Dedifferentiated amniotic fluid mesenchymal stem cell (primary cell): ENCODE results near the gene GFOD1.

ENCODE experiments used
- DNase-seq: peaks from one replicate; pipeline ENCODE4 v3.0.0-alpha.2; 2016; ENCODE audit errors: extremely low spot score

The GFOD1 gene

GRCh38 chr6:13425270-13425873 is 62.0 kb downstream of the GFOD1 start:
- DNase-seq: no peak

DNA sequence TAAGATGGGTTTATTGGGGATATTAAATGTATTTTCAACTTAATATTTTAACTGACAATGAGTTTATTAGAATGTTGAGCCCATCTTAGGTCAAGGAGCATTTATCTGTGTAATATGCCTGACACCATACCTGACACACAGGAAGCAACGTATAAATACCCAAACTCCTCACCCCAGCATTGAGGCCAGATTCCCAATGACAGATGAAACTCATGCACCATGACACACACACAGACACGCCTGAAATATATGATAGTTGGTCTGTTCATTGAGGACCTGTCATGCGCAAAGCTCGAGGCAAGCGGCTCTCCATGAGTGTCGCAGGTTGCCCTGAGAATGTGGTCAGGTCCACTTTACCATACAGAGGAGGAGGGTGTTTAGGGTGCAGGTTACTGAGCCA is 64.1 kb downstream of the GFOD1 start:
- no peak for DNase-seq

DNA sequence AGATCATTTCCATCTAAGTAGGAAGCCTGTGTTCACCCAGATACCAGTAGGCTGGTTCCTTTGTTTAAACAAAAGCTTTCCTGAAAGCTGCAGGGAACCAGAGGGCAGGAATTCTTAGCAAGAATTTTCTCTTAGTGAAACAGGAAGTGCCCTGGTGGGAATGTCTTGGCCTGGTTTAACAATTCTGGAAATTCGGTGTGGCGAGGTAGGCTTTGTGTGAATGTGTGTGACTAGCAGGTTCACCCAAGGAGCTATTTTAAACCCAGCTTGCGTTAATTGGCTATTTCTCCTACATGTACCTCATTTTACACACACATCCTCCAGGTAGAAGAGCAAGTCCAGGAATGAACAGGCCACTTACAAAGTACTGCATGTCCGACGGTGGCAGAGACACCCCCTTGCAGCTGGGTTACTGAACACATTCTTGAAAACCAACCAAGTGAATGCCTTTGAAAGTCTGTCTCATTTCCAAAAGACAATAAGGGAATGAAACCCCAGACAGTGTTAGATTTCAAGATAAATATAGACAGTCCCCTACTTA is 64.6 kb downstream of the GFOD1 start:
- DNase-seq: no peak

DNA sequence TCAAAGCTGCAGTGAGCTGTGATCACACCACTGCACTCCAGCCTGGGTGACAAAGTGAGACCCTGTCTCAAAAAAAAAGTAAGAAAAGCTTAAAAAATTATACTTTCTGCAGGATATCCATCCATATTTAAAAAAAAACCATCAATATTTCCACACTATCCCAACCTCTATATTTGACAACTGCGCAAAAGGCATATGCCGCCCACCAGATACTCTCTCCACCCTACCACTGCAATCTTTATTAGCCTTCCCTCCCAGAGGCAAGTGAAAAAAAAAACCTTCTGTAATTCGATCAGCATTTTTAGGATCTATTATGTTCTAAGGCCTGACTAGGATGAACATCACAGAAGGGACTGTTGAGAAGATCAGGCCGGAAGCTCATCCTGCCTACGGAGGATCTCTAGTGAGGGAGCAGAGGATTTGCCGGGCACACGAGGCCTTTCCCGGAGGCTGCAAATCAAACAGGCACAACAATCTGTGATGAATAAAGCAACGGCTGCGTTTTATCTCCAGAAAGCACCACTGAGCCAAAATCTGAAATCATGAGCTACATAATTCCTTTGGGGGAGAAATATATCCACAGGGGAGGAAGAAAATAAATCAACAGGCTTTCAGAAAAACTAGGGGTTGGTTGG is 65.9 kb downstream of the GFOD1 start:
- no peak for DNase-seq

DNA sequence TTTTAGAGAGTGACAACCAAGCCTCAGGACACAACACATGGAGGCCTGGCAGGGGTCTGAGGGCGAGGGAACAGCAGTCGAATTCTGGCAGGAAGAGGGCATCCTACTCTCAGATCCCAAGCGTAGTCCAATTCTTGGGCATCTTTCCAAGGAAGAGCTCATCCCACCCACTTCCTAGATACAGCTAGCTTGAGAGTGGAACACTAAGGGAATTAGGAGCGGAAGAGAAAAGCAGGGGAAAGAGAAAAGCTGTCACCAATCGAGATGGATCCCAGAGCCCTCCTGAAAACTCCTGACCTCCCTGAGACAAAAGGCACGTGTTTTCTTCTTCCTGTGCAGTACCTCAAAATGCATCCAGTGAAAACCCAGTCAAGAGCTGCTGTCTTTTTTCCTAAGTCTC is 67.1 kb downstream of the GFOD1 start:
- no peak for DNase-seq

DNA sequence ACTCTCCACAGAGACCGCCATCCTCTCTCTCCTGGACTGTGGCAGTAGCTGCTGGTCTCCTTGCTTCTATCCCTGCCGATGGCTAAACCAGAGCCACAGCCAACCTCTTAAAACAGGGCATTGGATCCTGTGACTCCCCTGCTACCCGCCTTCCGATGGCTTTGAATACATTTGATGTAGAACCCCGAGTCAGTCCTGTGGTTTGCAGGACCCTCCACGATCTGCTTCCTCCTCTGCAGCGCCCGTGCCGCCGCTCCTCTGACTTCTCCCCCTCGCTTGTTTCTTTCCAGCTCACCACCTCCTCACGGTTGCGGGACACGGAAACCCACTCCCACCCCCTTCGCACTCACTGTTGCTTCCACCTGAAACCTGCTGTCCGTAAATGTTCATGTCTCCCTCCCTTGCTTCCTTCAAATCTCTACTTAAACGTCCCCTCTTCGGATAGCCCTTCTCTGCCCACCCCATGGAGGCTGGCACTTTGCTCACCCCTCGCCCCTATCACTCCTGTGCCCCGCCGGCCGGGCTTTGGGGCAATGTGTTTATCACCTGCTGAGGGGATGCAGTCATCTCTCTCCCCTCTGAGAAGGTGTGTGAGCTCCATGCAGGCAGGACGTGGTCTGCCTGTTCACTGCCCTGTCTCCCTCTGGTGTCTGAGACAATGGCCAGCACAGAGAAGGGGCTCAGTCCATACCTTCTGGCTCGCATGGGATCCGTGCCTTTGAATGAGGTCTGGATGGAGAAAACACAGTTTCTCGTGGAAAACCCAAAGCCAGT is 67.8 kb downstream of the GFOD1 start:
- no peak for DNase-seq

DNA sequence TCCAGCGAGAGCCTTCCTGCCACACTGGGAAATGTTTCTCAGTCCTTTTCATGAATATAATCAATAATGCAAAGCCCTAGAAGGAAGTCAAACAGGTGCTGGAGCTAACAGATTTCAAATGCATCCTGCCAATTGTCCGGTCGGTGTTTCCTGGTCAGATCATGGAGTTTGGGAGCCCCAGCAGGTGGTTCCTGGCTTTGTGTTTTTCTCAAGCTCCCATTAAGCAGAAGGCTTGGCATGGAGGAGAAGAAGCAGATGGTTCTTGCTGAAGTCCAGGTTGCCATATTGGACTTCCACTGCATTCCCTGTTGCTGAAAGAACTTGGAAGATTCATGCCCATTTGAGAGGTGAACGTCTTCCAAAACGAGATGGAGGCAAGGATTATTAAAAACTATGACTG is 68.6 kb downstream of the GFOD1 start:
- no peak for DNase-seq

DNA sequence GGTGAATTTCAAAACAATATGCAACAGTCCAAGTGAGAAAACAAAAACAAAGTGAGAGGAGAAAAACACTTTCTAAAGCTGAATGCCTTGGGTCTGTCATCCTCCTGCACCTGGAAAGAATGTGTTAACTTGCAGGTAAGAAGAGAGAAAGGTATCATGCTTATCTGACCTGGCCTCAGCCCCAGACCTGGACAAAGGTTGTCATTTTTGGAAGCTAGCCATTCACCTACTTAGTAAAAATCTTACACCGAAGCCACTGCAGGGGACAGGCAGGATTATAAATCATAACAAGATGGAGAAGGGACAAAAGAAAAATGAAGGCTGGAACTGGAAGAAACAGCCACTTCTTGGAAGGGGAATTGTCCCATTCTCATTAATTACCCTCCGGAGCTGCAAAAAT is 69.4 kb downstream of the GFOD1 start:
- no peak for DNase-seq

DNA sequence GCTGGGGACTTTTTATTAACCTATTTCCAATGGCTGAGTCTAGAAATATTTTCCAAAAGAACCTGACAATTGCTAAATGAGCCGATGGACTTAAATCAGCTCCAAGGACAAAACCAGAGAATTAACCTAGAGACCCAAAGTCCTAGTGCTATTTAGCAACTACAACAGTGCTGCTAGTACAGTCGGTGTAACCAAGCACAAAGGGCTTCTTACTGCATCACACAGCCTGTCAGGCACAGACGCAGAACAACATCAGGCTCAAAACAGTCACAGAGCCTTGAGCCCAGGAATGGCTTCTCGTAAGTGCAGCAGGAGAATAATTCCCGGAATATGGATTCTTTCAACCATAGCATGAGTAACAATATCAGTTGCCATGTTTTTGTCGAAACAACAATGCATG is 70.0 kb downstream of the GFOD1 start:
- DNase-seq: no peak

GRCh38 chr6:13415283-13415682 is 72.1 kb downstream of the GFOD1 start:
- no peak for DNase-seq

DNA sequence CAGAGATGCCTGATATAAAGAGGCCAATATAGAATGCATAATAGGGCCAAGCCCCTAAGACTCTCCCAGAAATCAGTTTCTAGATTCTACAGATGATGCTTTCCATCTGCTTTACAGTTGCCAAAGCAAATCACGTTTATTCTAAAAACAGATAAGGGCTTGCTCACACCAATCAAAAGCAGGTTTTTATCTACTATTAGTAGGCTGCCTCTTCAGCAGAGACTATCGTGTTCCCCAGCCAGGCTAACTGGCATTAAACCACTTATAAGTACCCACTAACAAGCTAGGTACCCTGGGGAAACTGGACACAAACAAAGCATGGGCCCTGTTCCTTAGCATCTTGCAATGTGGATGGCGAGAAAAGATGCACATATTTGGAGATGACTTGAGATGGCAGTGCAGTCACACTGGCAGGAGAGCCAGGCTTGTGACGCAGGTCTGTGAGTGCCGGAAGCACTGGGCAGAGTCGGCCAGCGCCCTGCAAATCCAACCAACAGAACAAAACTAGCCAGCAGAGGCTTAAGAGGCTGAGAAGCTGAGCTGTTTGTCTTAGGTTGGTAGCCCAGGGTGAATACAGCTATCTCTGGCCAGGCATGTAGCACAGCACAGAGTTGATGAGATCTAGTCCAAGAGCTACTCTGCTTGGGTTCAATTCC is 73.4 kb downstream of the GFOD1 start:
- no peak for DNase-seq

- DNase-seq: no peak
Observed at GRCh38 chr6:13413466-13413862, 73.9 kb downstream of the GFOD1 start.

GRCh38 chr6:13412639-13413465 is 74.5 kb downstream of the GFOD1 start:
- no peak for DNase-seq

- no peak for DNase-seq
Observed at GRCh38 chr6:13412211-13412610, 75.2 kb downstream of the GFOD1 start.

DNA sequence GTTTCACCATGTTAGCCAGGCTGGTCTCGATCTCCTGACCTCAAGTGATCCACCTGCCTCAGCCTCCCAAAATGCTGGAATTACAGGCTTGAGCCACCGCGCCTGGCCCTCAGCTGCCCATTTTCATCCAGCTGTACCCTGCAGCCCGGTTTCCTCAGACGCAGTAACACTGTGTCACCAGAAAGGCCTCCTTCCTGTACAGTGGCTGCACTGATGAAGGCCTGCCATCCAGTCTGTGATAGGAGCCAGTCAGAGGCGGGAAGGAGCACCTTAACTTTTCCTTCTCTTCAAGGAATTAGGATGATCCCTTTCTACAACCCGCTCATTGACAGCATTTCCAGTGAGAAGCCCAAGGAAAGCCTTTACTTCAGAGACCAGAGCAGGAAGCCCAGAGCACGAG is 75.9 kb downstream of the GFOD1 start:
- no peak for DNase-seq

GRCh38 chr6:13409991-13410390 is 77.4 kb downstream of the GFOD1 start:
- no peak for DNase-seq

- no peak for DNase-seq
Observed at GRCh38 chr6:13407709-13408695, 79.4 kb downstream of the GFOD1 start.

- no peak for DNase-seq
Observed at GRCh38 chr6:13407368-13407708, 80.1 kb downstream of the GFOD1 start.

- no peak for DNase-seq
Observed at GRCh38 chr6:13406781-13407180, 80.6 kb downstream of the GFOD1 start.

- DNase-seq: no peak
Observed at GRCh38 chr6:13405961-13406477, 81.4 kb downstream of the GFOD1 start.
